ENCODE measurements around the gene FRRS1. TPM values are rescaled to one million over a fixed set of nuclear protein-coding genes. Genes with fewer than 3 reads are reported as not detected.

FRRS1 gene
- total and polyA plus RNA-seq, 2 of the 4 experiments (the other 2 are of a cell fraction), result 3.8 to 23.5 TPM

DNA sequence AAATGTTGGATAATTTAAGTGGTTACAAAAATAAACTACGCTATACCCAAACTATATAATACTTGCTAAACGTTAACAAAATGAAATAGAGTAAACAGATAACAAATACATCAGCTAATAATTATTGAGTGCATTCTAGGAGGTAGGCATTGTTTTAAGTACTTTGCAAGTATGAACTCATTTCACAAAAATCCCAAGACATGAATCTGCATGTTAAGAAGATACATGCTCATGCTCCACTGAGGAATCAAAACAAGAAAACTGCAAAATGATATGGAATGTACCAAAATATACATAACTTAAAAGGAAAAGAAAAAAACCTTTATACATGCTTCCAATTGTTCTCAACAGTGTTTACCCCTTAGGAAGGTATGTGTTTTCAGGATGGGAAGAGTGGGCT, 2.5 kb downstream of the FRRS1 start:
- Histone ChIP-seq H3K18ac (ENCODE audit: low read depth, low read length) (no peak overlapping the region), H3K9me1 (ENCODE audit: insufficient read depth, low read length) (no peaks in the 10 kb centered on the region), H2BK120ac (ENCODE audit: low read depth, low read length) (no peak overlapping the region), H2AK5ac (ENCODE audit: low read depth, low read length) (no peak overlapping the region), H3K14ac (replicated peaks; ENCODE audit: low read depth, low read length) (no peak overlapping the region), H3K4me3 (ENCODE audit: insufficient read depth, low read depth, low read length) (no peak overlapping the region), H4K5ac (ENCODE audit: low read depth, low read length) (no peak overlapping the region), H3K27me3 (ENCODE audit: control insufficient read depth, insufficient read depth, low read length) (no peaks in the 10 kb centered on the region), H3K9me3 (ENCODE audit: control insufficient read depth, insufficient read depth, low read length) (no peaks in the 10 kb centered on the region), H2AFZ (replicated peaks; ENCODE audit: low read length, poor library complexity) (no peak overlapping the region), H4K20me1 (ENCODE audit: insufficient read depth, low read length) (no peaks in the 10 kb centered on the region), H4K91ac (ENCODE audit: insufficient read depth, low read depth, low read length) (no peak overlapping the region), H3K4me2 (ENCODE audit: low read depth, low read length) (no peak overlapping the region), H2BK20ac (ENCODE audit: low read depth, low read length) (no peak overlapping the region), H4K8ac (ENCODE audit: low read depth in 2 of 2, low read length in 2 of 2) (no peak overlapping the region), H3K36me3 (ENCODE audit: control insufficient read depth, insufficient read depth, low read length) (no peaks in the 10 kb centered on the region), H3K4ac (ENCODE audit: low read depth, low read length) (no peak overlapping the region), H3K79me1 (ENCODE audit: low read depth in 1 of 2, low read length in 2 of 2) (no peaks in the 10 kb centered on the region), H2AK9ac (replicated peaks; ENCODE audit: low read depth, low read length, poor library complexity) (no peak overlapping the region), H3K56ac (ENCODE audit: extremely low read depth, insufficient read depth, low read length) (no peak overlapping the region), H2BK5ac (ENCODE audit: low read depth, low read length, poor library complexity, severe bottlenecking) (no peak overlapping the region), H3K23ac (ENCODE audit: low read depth, low read length) (no peak overlapping the region), H2BK15ac (ENCODE audit: low read depth, low read length) (no peak overlapping the region), H3K9ac (ENCODE audit: low read depth, low read length) (no peak overlapping the region), H3K27ac (ENCODE audit: insufficient read depth, low read length) (no peak overlapping the region), H3K4me1 (ENCODE audit: control insufficient read depth, insufficient read depth, low read length) (peaks cover 2% of the 10 kb centered on the region; the same call in 1 of the 2 replicates)
- intact Hi-C loops (cut with micrococcal nuclease), result no loop called here
- in situ Hi-C loops (cut with MboI; ENCODE audit: low sequenced_read_pairs), result no loop called here
- BruUV-seq (replicated peaks), result no TSS peak
- DNase-seq (peak; percentile 34), ATAC-seq (ENCODE audit: low read depth) (peak; percentile 43; the same call in 1 of the 2 replicates)
- TF ChIP-seq CHD1 (IDR thresholded peaks at IDR 0.05; ENCODE audit: low read depth, low read length), result no peak
- no peak for TF ChIP-seq SMC3 (IDR thresholded peaks at IDR 0.05; ENCODE audit: low read depth, low read length)
- TF ChIP-seq, protein P1, sequence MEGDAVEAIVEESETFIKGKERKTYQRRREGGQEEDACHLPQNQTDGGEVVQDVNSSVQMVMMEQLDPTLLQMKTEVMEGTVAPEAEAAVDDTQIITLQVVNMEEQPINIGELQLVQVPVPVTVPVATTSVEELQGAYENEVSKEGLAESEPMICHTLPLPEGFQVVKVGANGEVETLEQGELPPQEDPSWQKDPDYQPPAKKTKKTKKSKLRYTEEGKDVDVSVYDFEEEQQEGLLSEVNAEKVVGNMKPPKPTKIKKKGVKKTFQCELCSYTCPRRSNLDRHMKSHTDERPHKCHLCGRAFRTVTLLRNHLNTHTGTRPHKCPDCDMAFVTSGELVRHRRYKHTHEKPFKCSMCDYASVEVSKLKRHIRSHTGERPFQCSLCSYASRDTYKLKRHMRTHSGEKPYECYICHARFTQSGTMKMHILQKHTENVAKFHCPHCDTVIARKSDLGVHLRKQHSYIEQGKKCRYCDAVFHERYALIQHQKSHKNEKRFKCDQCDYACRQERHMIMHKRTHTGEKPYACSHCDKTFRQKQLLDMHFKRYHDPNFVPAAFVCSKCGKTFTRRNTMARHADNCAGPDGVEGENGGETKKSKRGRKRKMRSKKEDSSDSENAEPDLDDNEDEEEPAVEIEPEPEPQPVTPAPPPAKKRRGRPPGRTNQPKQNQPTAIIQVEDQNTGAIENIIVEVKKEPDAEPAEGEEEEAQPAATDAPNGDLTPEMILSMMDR (conservative IDR thresholded peaks at IDR 0.05; ENCODE audit: low read depth, low read length), result no peak
- no peak for TF ChIP-seq FOS (IDR thresholded peaks at IDR 0.05; ENCODE audit: low read depth, low read length)
- TF ChIP-seq MAZ (IDR thresholded peaks at IDR 0.05; ENCODE audit: borderline replicate concordance, low read depth, low read length), result no peak
- TF ChIP-seq BHLHE40 (IDR thresholded peaks at IDR 0.05; ENCODE audit: low read depth, low read length), result no peak
- no peak for TF ChIP-seq CEBPB (IDR thresholded peaks at IDR 0.05; ENCODE audit: low read depth, low read length)
- no peak for TF ChIP-seq MXI1 (IDR thresholded peaks at IDR 0.05; ENCODE audit: borderline replicate concordance, low read depth, low read length)
- TF ChIP-seq RAD21 (IDR thresholded peaks at IDR 0.05; ENCODE audit: low read length), result no peak
- no peak for TF ChIP-seq RCOR1 (IDR thresholded peaks at IDR 0.05; ENCODE audit: insufficient replicate concordance, low read length)
- no peak for TF ChIP-seq POLR2A (IDR thresholded peaks at IDR 0.05; ENCODE audit: low read depth, low read length)
- TF ChIP-seq MAFK (IDR thresholded peaks at IDR 0.05; ENCODE audit: low read depth, low read length), result no peak
- TF ChIP-seq RFX5 (IDR thresholded peaks at IDR 0.05; ENCODE audit: low read depth, low read length), result no peak
- TF ChIP-seq NFE2L2 (IDR thresholded peaks at IDR 0.05; ENCODE audit: low read depth, low read length), result no peak
- TF ChIP-seq, protein P2, sequence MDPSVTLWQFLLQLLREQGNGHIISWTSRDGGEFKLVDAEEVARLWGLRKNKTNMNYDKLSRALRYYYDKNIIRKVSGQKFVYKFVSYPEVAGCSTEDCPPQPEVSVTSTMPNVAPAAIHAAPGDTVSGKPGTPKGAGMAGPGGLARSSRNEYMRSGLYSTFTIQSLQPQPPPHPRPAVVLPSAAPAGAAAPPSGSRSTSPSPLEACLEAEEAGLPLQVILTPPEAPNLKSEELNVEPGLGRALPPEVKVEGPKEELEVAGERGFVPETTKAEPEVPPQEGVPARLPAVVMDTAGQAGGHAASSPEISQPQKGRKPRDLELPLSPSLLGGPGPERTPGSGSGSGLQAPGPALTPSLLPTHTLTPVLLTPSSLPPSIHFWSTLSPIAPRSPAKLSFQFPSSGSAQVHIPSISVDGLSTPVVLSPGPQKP (IDR thresholded peaks at IDR 0.05; ENCODE audit: borderline replicate concordance, low read depth, low read length), result no peak
- TF ChIP-seq, protein P3, sequence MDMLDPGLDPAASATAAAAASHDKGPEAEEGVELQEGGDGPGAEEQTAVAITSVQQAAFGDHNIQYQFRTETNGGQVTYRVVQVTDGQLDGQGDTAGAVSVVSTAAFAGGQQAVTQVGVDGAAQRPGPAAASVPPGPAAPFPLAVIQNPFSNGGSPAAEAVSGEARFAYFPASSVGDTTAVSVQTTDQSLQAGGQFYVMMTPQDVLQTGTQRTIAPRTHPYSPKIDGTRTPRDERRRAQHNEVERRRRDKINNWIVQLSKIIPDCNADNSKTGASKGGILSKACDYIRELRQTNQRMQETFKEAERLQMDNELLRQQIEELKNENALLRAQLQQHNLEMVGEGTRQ (IDR thresholded peaks at IDR 0.05; ENCODE audit: low read depth, low read length), result no peak
- dilution Hi-C loops (cut with HindIII; ENCODE audit: low sequenced_read_pairs, unreplicated experiment), result no loop called here
- CTCF ChIA-PET, result no interaction called here
- no CpG with 5 or more reads among the region's 2 CpGs for WGBS, 2 experiments (ENCODE audit: extremely low coverage in 2 of 2, insufficient read length in 1 of 2)
- POLR2A ChIA-PET (ENCODE audit: unreplicated experiment), result no interaction called here

Data from IMR-90 (cell line).